Colonic mucosa (tissue), 4 donors: ENCODE measurements around the gene PLXDC2. TPM values are rescaled to one million over a fixed set of nuclear protein-coding genes. Genes with fewer than 3 reads are reported as not detected.
"Not testable (repeated sequence)": the region's sequence is repeated elsewhere in the genome, so short reads cannot be mapped to it uniquely, and the experiment has no call there.

ENCODE experiments used
- DNase-seq: peaks from one replicate; pipeline ENCODE4 v3.0.0-alpha.2; 2020
- H3K27ac ChIP-seq: fragments of 200-600 bp; one replicate; pipeline ENCODE4 v1.8.0; 2021
- H3K27me3 ChIP-seq: fragments of 200-600 bp; one replicate; pipeline ENCODE4 v1.8.0; 2021
- H3K36me3 ChIP-seq: fragments of 200-600 bp; one replicate; pipeline ENCODE4 v1.8.0; 2021
- H3K4me1 ChIP-seq: fragments of 200-600 bp; one replicate; pipeline ENCODE4 v1.8.0; 2021; ENCODE audit warnings: mild to moderate bottlenecking
- H3K4me3 ChIP-seq: fragments of 200-600 bp; one replicate; pipeline ENCODE4 v1.8.0; 2021
- H3K9ac ChIP-seq, 2 donors: one replicate each; pipeline ENCODE4 v1.7.0; 2013; ENCODE audit warnings: control low read depth in 2 of 2, low read depth in 2 of 2, low read length in 2 of 2
- H3K9me3 ChIP-seq: fragments of 200-600 bp; one replicate; pipeline ENCODE4 v1.8.0; 2021
- intact Hi-C: fragments of 100-400 bp; cut with DNase I; formaldehyde crosslinking; loops from one replicate; pipeline ENCODE4 v1.14.1; 2022
- total RNA-seq, 2 donors: library from RNA; stranded (reverse); fragmentation: NEBNext Ultra II Directional in 1 of 2; extraction: Animal tissue kit (Norgen Biotek cat#: 25700) in 1 of 2; gene quantifications; one replicate each; pipeline ENCODE4 v1.2.1, GENCODE V29; 2021
- TF ChIP-seq, protein P1 (sequence below): fragments of 200-600 bp; IDR thresholded peaks from one replicate; pipeline ENCODE4 v1.8.0; 2022; ENCODE audit warnings: antibody characterized with exemption, mild to moderate bottlenecking
- donor health status: healthy.
- donor health status: DM: no; HTN: no; CAD: no.
- donor health status: DM: no; HTN: no; CAD: no.

PLXDC2 gene
- total RNA-seq, 2 donors from 2014 or later, result 12.5 to 22.4 TPM

DNA sequence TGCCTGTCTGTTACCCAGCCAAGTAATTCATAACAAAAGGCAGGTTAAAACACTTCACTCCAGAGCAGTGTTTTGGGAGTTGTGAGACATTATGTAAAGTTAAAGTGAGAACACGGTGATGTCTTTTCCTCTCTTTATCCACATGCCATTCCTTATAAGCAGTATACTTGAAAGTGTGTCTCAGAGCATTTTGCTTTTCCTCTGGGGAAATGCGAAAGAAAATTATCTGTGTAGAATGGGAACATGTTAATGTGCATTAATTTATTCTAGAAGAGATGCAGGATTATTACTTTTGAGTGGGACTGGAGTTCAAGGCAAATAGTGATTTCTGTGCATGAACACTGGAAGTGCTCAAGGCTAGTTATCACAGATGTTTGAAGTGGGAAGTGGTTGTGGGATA is 170.4 kb downstream of the PLXDC2 start:
- no peaks in the 10 kb centered on the region for H3K27me3 ChIP-seq
- H3K9ac ChIP-seq, result no peak overlapping the region
- no peaks in the 10 kb centered on the region for H3K9me3 ChIP-seq
- no peaks in the 10 kb centered on the region for H3K36me3 ChIP-seq
- H3K27ac ChIP-seq, result no peak overlapping the region
- no peak overlapping the region for H3K4me3 ChIP-seq
- intact Hi-C loops, result no loop called here
- H3K4me1 ChIP-seq, result no peaks in the 10 kb centered on the region
- TF ChIP-seq, protein P1, sequence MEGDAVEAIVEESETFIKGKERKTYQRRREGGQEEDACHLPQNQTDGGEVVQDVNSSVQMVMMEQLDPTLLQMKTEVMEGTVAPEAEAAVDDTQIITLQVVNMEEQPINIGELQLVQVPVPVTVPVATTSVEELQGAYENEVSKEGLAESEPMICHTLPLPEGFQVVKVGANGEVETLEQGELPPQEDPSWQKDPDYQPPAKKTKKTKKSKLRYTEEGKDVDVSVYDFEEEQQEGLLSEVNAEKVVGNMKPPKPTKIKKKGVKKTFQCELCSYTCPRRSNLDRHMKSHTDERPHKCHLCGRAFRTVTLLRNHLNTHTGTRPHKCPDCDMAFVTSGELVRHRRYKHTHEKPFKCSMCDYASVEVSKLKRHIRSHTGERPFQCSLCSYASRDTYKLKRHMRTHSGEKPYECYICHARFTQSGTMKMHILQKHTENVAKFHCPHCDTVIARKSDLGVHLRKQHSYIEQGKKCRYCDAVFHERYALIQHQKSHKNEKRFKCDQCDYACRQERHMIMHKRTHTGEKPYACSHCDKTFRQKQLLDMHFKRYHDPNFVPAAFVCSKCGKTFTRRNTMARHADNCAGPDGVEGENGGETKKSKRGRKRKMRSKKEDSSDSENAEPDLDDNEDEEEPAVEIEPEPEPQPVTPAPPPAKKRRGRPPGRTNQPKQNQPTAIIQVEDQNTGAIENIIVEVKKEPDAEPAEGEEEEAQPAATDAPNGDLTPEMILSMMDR, result no peak
- DNase-seq, result no peak

DNA sequence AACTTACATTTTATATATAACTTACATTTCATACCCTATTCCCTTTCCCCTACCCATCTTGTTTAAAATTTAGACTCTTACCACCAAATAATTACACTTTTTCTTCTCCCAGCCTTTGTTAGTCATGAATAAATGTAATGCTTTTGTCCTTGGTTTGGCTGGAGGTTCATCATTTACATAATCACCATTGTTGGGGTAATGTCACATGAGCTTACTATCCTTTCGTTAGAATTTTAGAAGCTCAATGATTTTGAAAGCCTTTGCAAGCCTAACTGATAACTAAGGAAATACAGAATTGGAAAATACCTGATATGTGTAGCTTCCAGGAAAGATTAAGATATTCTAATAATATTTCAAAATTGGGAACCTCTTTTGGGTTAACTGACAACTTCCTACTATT is 171.7 kb downstream of the PLXDC2 start:
- no peak overlapping the region for H3K9ac ChIP-seq
- H3K4me3 ChIP-seq, result no peak overlapping the region
- H3K4me1 ChIP-seq, result no peaks in the 10 kb centered on the region
- TF ChIP-seq, protein P1, result no peak
- no peaks in the 10 kb centered on the region for H3K27me3 ChIP-seq
- no peak overlapping the region for H3K27ac ChIP-seq
- no peaks in the 10 kb centered on the region for H3K9me3 ChIP-seq
- H3K36me3 ChIP-seq, result no peaks in the 10 kb centered on the region
- DNase-seq, result no peak
- intact Hi-C loops, result no loop called here

- Histone ChIP-seq H3K4me3 (no peak overlapping the region), H3K4me1 (no peaks in the 10 kb centered on the region), H3K27me3 (no peaks in the 10 kb centered on the region), H3K9me3 (no peaks in the 10 kb centered on the region), H3K27ac (no peak overlapping the region), H3K36me3 (no peaks in the 10 kb centered on the region), H3K9ac (no peak overlapping the region)
- intact Hi-C loops, result no loop called here
- no peak for DNase-seq
- TF ChIP-seq, protein P1, result no peak
These were observed 177.6 kb downstream of the PLXDC2 start for GRCh38 chr10:19993714-19994315.

DNA sequence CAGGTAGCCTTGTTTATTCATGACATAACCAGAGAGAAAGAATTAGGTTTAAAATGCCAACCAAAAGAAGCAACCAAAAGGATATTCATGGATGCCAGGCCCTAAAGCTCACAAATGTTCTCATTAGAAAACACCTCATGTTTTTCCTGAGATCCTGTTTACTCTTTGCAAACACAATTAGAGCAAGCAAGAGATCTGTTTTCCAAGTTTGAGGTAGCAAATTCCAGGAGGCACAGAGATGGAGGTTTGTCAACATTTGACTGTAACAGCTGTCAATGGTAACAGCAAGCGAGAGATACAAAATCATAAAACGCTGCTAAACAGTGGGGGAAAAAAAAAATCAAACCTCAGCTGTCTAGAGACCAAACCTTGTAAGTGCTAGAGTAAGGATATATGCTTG is 182.2 kb downstream of the PLXDC2 start:
- H3K9ac ChIP-seq, result no peak overlapping the region
- H3K9me3 ChIP-seq, result no peaks in the 10 kb centered on the region
- DNase-seq, result no peak
- no peaks in the 10 kb centered on the region for H3K27me3 ChIP-seq
- intact Hi-C loops, result no loop called here
- no peak overlapping the region for H3K4me3 ChIP-seq
- no peaks in the 10 kb centered on the region for H3K36me3 ChIP-seq
- TF ChIP-seq, protein P1, result no peak
- H3K4me1 ChIP-seq, result no peaks in the 10 kb centered on the region
- no peak overlapping the region for H3K27ac ChIP-seq

- no peak for DNase-seq
These were observed 183.2 kb downstream of the PLXDC2 start for GRCh38 chr10:19999431-19999830.

DNA sequence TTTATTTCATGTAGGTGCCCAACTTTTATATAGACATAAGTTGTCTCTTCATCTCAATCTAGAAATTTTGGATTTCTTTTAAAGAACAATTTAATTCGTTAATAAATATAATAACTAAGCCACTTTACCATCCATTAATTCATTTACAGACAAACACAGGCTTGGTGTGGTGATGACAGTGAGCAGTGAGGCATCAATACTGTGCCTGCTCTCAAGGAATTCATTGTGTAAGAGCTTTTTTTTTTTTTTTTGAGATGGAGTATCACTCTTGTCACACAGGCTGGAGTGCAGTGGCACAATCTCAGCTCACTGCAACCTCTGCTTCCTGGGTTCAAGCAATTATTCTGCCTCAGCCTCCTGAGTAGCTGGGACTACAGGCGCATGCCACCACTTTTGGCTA is 185.8 kb downstream of the PLXDC2 start:
- H3K27me3 ChIP-seq, H3K9me3 ChIP-seq, H3K9ac ChIP-seq, DNase-seq, H3K27ac ChIP-seq, H3K4me1 ChIP-seq, H3K4me3 ChIP-seq, H3K36me3 ChIP-seq: not testable (repeated sequence)
- intact Hi-C loops, result loop anchor here (10.0 kb wide), 1 partner anchor 177 kb away; no protein-coding TSS in a partner anchor

More at GRCh38 chr10:19999431-19999830, 183.2 kb downstream of the PLXDC2 start:
- Histone ChIP-seq H3K27ac (peak overlapping the region; percentile 3), H3K27me3 (no peaks in the 10 kb centered on the region), H3K36me3 (no peaks in the 10 kb centered on the region), H3K4me3 (no peak overlapping the region), H3K9me3 (no peaks in the 10 kb centered on the region), H3K4me1 (no peaks in the 10 kb centered on the region), H3K9ac (no peak overlapping the region)
- TF ChIP-seq, protein P1, result no peak
- intact Hi-C loops, result no loop called here
